GM10266 (cell line): ENCODE data around the gene TNS3.

Experiments
- DNase-seq: peaks from one replicate; pipeline ENCODE4 v3.0.0; 2012; ENCODE audit errors: extremely low spot score
- TF ChIP-seq, protein P1 (sequence below): IDR thresholded peaks from 2 replicates; pipeline ENCODE4 v1.5.1; 2012; ENCODE audit warnings: mild to moderate bottlenecking, low read depth; ENCODE audit not compliant: control insufficient read depth, insufficient read depth; ENCODE audit errors: missing control alignments

TNS3 gene

DNA sequence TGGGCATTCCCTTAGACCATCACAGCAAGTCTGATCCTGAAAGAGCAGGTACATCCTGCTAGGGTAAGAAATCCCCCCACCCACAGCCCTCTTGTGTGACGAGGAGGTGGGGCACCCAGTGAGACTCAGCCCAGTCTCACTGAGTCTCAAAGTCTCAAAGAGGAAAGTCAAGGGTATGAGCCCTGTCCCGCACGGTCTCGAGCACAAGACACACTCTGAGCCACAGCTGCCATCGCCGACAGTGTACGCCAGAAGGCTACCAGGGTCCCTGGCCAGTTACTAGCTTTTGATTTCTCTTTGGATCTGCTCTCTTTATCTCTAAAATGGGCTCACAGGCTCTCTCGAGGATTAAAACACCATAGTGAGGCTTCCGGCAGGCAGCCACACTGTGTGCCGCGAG is 190.2 kb downstream of the TNS3 start:
- TF ChIP-seq, protein P1, sequence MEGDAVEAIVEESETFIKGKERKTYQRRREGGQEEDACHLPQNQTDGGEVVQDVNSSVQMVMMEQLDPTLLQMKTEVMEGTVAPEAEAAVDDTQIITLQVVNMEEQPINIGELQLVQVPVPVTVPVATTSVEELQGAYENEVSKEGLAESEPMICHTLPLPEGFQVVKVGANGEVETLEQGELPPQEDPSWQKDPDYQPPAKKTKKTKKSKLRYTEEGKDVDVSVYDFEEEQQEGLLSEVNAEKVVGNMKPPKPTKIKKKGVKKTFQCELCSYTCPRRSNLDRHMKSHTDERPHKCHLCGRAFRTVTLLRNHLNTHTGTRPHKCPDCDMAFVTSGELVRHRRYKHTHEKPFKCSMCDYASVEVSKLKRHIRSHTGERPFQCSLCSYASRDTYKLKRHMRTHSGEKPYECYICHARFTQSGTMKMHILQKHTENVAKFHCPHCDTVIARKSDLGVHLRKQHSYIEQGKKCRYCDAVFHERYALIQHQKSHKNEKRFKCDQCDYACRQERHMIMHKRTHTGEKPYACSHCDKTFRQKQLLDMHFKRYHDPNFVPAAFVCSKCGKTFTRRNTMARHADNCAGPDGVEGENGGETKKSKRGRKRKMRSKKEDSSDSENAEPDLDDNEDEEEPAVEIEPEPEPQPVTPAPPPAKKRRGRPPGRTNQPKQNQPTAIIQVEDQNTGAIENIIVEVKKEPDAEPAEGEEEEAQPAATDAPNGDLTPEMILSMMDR, result no peak
- DNase-seq, result no peak

DNA sequence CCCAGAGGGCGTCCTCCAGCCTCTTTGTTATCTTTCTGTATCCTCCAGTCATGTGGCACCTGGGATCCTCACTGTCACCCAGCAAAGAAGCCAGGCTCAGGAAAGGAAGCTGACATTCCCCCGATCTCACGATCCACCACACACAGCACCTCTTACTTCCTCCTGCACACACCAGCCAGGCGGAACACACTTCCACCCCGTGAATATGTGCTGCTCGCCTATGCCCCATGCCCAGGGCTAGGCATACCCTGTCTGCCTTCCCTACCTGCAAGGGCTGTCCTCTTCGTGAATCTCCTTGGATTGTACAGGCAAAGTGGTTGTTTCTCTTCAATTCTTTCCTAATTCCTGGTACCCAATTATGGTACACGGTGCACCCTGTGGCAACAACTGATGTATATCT is 191.0 kb downstream of the TNS3 start:
- DNase-seq, result no peak
- TF ChIP-seq, protein P1, result no peak

DNA sequence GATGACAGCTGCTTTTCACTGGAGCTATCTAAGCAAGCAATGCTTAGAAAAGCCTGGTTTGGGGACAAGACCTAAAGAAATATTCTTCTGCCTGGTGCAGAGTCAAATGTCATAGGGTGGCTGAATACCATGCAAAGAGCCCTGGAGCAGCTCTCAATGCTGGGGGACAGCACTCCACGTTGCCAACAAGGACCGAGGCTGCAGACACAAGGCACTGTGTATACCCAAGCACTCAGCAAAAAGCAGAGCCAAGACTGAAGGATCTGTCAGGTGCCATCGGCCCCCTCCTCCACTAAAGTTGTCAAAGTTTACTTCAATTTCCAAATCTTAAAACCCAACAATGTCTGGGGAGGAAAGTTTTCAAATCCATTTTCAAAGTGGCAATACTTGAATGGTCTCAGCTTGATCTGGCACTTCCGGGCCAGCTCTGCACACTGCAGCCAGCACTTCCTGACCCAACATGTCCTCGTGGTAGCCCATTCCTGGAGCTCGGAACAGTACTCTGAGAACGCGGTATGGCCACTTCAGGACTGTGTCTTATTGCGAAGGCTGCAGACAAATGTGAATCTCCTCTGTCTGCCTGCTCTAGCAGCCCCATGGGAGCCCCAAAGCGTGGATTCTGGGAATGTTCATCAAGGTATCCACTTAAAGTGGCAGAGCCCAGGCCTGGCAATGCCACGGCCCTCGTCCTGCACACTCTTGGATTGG is 191.8 kb downstream of the TNS3 start:
- TF ChIP-seq, protein P1, result no peak
- no peak for DNase-seq

DNA sequence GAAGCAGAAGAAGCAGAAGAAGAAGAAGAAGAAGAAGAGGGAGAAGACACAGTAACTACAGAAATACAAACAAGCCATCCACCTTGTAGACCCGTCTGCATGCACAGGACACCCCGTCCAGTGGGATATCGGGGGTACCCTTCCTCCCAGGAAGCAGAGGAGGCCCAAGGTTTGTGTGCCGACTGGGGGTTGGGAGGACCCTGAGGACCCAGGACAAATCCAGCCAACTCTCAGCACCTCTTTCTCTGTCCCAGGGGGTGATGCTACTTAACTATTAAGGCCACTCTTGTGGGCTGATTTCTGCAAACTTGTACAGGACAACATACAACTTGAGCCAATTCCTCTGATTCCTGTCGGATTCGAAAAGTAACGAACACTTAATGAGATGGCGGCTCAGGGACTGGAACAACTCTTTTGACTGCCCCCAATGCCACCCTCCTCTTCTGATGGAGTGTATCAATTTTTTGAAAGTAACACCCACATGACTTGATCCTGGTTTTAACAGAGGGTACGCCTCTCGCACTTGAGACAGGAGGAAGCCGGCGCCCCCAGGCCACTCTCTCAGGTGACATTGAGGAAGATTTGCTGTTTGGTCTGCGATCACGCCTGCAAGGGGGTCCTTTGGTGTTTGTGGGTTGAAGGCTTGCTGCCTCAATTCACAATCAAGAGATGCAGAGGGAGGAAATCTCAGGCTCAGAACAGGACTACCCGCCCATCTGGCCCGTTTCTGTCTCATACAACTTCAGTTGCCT is 192.6 kb downstream of the TNS3 start:
- TF ChIP-seq, protein P1, result no peak
- DNase-seq, result no peak

DNA sequence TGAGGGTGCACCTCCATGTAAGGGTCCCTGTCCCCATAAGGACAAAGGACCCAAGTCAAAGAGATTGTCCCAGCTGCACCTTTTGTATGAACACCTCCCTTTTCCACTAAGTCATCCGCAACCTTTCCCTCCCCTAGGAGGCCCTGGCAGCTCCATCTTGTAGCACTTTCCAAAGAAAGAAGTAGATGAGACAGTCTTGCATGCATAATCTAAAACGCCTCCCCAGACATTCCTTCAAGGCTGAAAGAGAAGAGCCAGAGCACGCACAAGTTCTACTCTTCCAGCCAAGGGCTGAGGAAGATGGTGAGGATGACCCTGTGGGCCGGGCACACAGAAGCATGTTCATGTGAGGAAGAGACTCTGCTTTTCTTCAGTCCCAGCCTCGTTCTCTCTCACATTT is 194.4 kb downstream of the TNS3 start:
- TF ChIP-seq, protein P1, result no peak

DNA sequence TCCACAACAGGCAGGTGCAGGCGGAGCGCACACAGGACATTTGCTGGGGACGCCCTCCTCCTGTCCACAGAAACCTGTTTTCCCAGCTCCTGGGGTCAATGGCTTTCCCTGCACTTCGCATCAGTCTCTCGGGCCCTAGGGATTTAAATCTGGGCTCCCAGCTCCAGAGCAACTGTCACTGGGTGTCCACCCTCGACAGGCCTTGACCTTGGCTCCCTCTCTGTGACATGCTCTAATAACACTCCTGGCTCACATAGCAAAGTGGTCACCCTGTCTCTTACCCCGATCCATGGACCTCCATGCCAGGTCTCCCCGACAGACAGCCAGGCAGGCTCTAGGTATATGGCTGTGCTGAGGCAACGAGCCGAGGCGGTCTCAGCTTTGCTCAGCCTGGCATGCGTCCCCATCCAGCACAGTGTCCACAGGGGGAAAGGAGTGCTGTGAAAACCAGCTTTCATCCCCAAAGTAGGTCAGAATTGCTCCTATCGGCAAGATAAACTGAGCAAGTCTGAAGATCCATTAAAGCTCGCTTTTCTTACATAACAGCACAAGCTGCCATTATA is 195.6 kb downstream of the TNS3 start:
- DNase-seq, result no peak
- TF ChIP-seq, protein P1, result no peak

More for the DNA sequence above, 194.4 kb downstream of the TNS3 start:
- DNase-seq, result no peak
